Measurements from ENCODE around the gene AKR1E2.
A peak's percentile ranks its signal among the peaks of the same experiment; 100 is the strongest.

Gene AKR1E2

DNA sequence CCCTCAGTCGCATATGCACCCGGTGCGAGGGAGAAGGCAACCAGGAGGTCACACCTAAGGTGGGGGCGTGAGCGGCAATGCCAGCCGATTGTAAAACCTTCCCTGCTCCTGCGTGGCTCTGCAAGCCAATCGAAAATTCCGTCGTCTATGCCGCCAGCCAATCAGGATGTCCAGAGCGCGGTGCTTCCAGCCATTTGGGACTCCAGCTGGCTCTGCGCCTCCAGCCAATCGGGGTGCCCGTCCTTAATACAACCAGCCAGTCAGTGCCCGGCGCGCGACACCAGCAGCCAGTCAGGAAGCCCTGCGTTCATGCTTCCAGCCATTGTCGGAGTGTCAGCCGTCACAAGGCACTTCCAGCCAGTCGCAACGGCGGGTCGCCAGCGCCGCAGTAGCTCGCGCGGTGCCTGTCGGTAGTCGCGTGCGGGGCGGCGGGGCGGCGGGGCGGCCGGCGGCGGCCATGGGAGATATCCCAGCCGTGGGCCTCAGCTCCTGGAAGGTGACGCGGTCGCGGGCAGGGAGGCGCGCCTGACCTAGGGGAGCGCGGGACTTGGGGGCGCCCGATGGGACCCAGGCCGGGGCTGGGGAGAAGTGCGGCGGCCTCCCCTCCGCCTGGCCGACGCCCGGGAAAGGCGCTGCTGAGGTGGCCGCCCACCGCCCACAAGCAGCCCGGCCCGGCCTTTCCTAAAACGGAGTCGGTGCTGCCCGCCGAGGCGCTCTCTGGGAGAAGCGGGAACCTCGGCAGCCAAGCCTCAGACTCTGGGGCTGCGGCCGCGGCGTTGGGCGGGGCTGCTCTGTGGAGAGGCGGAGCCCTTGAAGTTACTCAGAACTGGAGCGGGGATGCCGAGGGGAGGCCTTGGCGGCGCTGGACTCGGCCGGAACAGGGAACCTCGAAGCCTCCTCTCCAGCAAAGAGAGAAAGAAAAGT is at the start of gene AKR1E2:
Gene AKR1E2, plus strand, starts transcription at position 340 of the 924 bp plus-strand sequence. Its CDS starts 118 bp downstream, at position 458.
- peaks cover 14% of the 10 kb centered on the region for H3K4me1 ChIP-seq (ENCODE audit: control insufficient read depth, insufficient read depth, low read length)
- H3K4me3 ChIP-seq (ENCODE audit: low read length in 2 of 2): peak within 1 kb of the TSS; percentile 40 to 67
- H3K27me3 ChIP-seq (ENCODE audit: control insufficient read depth in 1 of 2, insufficient read depth in 2 of 2, low read length in 2 of 2): no peaks in the 10 kb centered on the region
- no peaks in the 10 kb centered on the region for H3K36me3 ChIP-seq (ENCODE audit: control insufficient read depth in 2 of 2, insufficient read depth in 2 of 2, low read length in 2 of 2)
- H3K9ac ChIP-seq (ENCODE audit: low read length in 2 of 2): peak within 1 kb of the TSS; percentile 64 to 65
- H3K27ac ChIP-seq (ENCODE audit: low read length): peak within 1 kb of the TSS; percentile 65
- no peaks in the 10 kb centered on the region for H3K9me3 ChIP-seq (ENCODE audit: control insufficient read depth in 2 of 2, low read length in 2 of 2)

DNA sequence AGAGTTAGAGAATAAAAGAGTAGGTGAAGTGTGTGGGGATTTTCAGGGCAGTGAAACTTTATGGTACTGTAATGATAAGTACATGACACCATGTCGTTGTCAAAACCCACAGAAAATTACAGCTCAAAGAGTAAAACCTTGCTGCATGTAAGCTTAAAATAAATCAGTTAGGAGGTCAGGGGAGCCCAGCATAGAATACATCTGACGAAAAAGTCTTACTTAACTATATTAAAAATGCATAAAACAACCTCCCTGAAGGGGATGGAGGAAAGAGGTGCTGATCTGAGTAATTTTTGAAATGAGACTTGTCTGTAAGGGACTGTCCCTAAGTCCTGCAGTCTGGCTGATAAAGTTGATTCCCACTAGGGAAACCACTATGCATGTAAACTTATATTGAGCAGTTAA is 49.8 kb upstream of the AKR1E2 start:
- Histone ChIP-seq H3K9me3 (ENCODE audit: control insufficient read depth in 2 of 2, low read length in 2 of 2) (no peaks in the 10 kb centered on the region), H3K4me3 (ENCODE audit: low read length in 2 of 2) (no peak overlapping the region), H3K4me1 (ENCODE audit: control insufficient read depth, insufficient read depth, low read length) (no peaks in the 10 kb centered on the region), H3K27me3 (ENCODE audit: control insufficient read depth in 1 of 2, insufficient read depth in 2 of 2, low read length in 2 of 2) (no peaks in the 10 kb centered on the region), H3K9ac (ENCODE audit: low read length in 2 of 2) (no peak overlapping the region), H3K27ac (ENCODE audit: low read length) (no peak overlapping the region), H3K36me3 (ENCODE audit: control insufficient read depth in 2 of 2, insufficient read depth in 2 of 2, low read length in 2 of 2) (no peaks in the 10 kb centered on the region)

DNA sequence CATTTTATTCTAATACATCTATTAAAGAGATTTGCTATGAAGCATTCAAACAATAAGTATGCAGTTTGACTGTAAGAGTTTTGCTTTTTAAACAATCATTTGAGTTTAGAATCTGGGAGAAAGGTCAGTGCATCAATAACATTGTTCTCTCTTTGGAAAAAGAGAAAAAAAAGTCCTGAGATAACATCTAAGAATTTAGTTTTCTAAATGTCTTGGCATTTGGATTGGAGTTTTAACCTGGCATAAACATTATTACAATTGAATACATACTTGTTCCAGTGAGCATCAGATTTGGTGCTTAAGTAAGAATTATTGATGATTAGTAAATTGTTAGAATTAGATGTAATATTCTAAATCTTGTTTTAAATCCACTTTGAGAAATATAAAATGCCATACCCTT is 47.2 kb upstream of the AKR1E2 start:
- Histone ChIP-seq H3K9ac (ENCODE audit: low read length in 2 of 2) (no peak overlapping the region), H3K4me1 (ENCODE audit: control insufficient read depth, insufficient read depth, low read length) (no peaks in the 10 kb centered on the region), H3K4me3 (ENCODE audit: low read length in 2 of 2) (no peak overlapping the region), H3K27ac (ENCODE audit: low read length) (no peak overlapping the region), H3K36me3 (ENCODE audit: control insufficient read depth in 2 of 2, insufficient read depth in 2 of 2, low read length in 2 of 2) (no peaks in the 10 kb centered on the region), H3K27me3 (ENCODE audit: control insufficient read depth in 1 of 2, insufficient read depth in 2 of 2, low read length in 2 of 2) (no peaks in the 10 kb centered on the region), H3K9me3 (ENCODE audit: control insufficient read depth in 2 of 2, low read length in 2 of 2) (no peaks in the 10 kb centered on the region)

DNA sequence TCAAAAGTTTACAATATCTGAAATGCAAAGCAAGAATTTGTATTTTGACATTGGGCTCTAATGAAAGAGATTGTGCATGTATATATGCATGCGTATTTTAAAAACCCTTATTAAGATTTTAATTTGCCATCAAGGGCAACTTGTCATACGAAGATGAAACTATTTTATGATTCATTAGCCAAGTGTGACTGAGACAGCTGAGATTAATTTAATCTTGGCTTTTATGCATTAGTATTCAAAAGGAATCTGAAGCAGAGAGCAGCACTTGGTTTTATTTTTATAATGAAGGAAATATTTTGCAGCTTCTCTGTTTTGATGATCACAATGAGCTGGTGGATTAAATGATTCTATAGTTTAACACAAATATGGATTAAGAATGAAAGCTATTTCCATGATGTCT is 45.9 kb upstream of the AKR1E2 start:
- Histone ChIP-seq H3K4me3 (ENCODE audit: low read length in 2 of 2) (no peak overlapping the region), H3K27me3 (ENCODE audit: control insufficient read depth in 1 of 2, insufficient read depth in 2 of 2, low read length in 2 of 2) (no peaks in the 10 kb centered on the region), H3K27ac (ENCODE audit: low read length) (no peak overlapping the region)

DNA sequence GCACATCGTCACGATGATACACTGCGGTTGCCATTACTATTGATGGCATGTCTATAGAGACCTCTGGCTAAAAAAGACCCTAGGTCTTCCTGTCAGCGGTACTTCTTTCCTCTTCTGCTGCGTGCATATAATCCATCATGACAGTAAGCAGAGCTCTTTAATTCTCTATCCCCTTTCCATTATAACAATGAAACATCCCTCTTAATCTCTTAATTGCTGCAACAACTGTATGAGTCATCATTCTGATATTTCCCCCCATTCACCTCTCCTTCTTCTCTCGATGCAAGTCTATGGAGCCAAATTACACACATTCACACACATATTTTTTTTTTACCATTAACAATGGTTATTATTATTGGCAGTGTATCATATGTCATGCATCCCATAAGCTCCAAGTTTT is 45.2 kb upstream of the AKR1E2 start:
- Histone ChIP-seq H3K27ac (ENCODE audit: low read length) (no peak overlapping the region), H3K4me1 (ENCODE audit: control insufficient read depth, insufficient read depth, low read length) (no peaks in the 10 kb centered on the region), H3K9ac (ENCODE audit: low read length in 2 of 2) (no peak overlapping the region), H3K9me3 (ENCODE audit: control insufficient read depth in 2 of 2, low read length in 2 of 2) (no peaks in the 10 kb centered on the region), H3K36me3 (ENCODE audit: control insufficient read depth in 2 of 2, insufficient read depth in 2 of 2, low read length in 2 of 2) (no peaks in the 10 kb centered on the region), H3K4me3 (ENCODE audit: low read length in 2 of 2) (no peak overlapping the region), H3K27me3 (ENCODE audit: control insufficient read depth in 1 of 2, insufficient read depth in 2 of 2, low read length in 2 of 2) (no peaks in the 10 kb centered on the region)

More for the DNA sequence above, 45.9 kb upstream of the AKR1E2 start:
- Histone ChIP-seq H3K9ac (ENCODE audit: low read length in 2 of 2) (no peak overlapping the region), H3K9me3 (ENCODE audit: control insufficient read depth in 2 of 2, low read length in 2 of 2) (no peaks in the 10 kb centered on the region), H3K36me3 (ENCODE audit: control insufficient read depth in 2 of 2, insufficient read depth in 2 of 2, low read length in 2 of 2) (no peaks in the 10 kb centered on the region), H3K4me1 (ENCODE audit: control insufficient read depth, insufficient read depth, low read length) (no peaks in the 10 kb centered on the region)

DNA sequence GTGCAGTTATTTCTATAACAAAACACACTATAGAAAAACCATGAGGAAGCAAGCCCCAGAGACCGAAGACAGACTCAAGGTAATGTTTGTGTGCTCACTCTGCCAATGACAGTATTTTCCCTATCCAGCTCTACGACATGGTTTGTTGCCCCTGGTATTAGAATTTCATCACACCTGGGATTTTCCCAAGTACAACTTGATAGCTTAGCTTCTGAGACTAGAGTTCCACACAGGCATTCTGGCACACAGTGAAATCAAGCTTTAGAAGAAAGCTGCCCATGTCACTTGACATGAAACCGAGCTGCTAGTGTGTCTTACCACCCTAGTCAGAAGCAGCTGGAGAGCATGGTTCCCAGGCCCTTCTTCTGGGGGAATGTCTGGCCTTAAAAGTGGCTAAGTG is 44.1 kb upstream of the AKR1E2 start:
- H3K27me3 ChIP-seq (ENCODE audit: control insufficient read depth in 1 of 2, insufficient read depth in 2 of 2, low read length in 2 of 2): no peaks in the 10 kb centered on the region
- no peaks in the 10 kb centered on the region for H3K4me1 ChIP-seq (ENCODE audit: control insufficient read depth, insufficient read depth, low read length)
- H3K4me3 ChIP-seq (ENCODE audit: low read length in 2 of 2): no peak overlapping the region
- no peak overlapping the region for H3K27ac ChIP-seq (ENCODE audit: low read length)
- no peak overlapping the region for H3K9ac ChIP-seq (ENCODE audit: low read length in 2 of 2)
- H3K36me3 ChIP-seq (ENCODE audit: control insufficient read depth in 2 of 2, insufficient read depth in 2 of 2, low read length in 2 of 2): no peaks in the 10 kb centered on the region
- no peaks in the 10 kb centered on the region for H3K9me3 ChIP-seq (ENCODE audit: control insufficient read depth in 2 of 2, low read length in 2 of 2)

DNA sequence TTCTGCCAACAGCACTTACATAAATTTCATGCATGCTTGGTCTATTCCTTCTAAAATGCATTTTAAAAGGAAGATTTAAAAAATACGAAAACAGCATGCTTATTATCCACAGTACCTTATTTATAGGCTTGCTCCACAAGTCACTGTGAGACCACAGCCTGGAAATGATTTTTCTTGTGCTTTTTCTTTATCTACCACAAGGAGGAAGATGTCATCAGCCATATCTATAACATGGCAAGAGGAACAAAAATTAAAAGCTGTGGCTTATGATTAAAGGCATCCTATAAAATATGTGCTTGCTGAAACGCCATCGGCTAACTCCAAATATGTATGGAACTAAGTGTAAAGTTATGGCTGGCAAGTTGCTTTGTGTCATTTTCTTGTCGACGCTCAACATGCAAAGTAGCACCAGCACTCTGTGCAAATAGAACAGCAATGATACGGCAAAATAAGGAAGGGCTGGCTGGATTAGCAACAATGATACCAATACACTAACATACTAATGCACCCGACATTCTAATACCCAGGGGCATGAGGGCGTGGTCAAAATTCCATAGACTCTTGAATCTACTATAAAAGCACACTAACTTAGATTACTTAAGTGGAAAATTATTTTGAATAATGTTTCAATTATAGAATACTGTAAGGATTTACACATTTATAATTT is 41.2 kb upstream of the AKR1E2 start:
- Histone ChIP-seq H3K36me3 (ENCODE audit: control insufficient read depth in 2 of 2, insufficient read depth in 2 of 2, low read length in 2 of 2) (no peaks in the 10 kb centered on the region), H3K4me1 (ENCODE audit: control insufficient read depth, insufficient read depth, low read length) (no peaks in the 10 kb centered on the region), H3K27me3 (ENCODE audit: control insufficient read depth in 1 of 2, insufficient read depth in 2 of 2, low read length in 2 of 2) (no peaks in the 10 kb centered on the region), H3K9me3 (ENCODE audit: control insufficient read depth in 2 of 2, low read length in 2 of 2) (no peaks in the 10 kb centered on the region), H3K27ac (ENCODE audit: low read length) (no peak overlapping the region), H3K9ac (ENCODE audit: low read length in 2 of 2) (no peak overlapping the region), H3K4me3 (ENCODE audit: low read length in 2 of 2) (no peak overlapping the region)

DNA sequence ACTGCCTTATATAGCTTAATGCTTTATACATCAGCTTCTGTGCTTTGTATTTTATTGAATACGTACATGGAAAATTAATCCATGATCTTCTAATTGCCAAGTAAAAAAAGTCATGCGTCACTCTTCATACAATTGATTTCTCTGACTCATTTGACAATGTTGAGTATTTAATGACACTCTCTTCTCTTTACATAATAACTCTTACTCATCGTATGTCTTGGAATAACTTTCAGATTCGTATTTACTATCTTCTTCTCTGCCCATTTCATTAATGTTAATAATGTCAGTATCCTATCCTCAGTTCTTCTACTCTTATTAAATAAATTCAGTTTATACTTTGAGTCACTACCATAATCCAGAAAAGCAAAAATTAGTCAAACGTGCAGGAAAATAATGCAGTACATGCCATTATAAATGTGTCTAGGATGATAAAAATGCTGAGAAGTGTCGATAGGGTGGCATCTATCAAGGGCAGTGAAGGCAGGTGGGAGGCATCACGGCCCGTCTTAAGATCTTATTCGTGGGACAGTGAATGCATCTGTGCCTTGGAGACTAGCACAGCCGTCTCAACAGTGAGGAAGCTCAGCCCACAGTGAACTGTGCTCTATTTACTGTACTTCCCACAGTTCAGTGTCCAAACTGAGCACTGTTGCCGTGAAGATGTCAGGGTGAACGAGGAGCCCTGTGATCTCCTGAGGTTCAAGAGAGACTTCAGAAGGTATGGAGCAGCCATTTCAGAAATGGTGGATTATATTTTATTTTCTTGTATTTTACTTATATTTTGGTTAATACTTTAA is 39.8 kb upstream of the AKR1E2 start:
- Histone ChIP-seq H3K4me3 (ENCODE audit: low read length in 2 of 2) (no peak overlapping the region), H3K36me3 (ENCODE audit: control insufficient read depth in 2 of 2, insufficient read depth in 2 of 2, low read length in 2 of 2) (no peaks in the 10 kb centered on the region), H3K27ac (ENCODE audit: low read length) (no peak overlapping the region), H3K9ac (ENCODE audit: low read length in 2 of 2) (no peak overlapping the region), H3K4me1 (ENCODE audit: control insufficient read depth, insufficient read depth, low read length) (no peaks in the 10 kb centered on the region), H3K9me3 (ENCODE audit: control insufficient read depth in 2 of 2, low read length in 2 of 2) (no peaks in the 10 kb centered on the region), H3K27me3 (ENCODE audit: control insufficient read depth in 1 of 2, insufficient read depth in 2 of 2, low read length in 2 of 2) (no peaks in the 10 kb centered on the region)

DNA sequence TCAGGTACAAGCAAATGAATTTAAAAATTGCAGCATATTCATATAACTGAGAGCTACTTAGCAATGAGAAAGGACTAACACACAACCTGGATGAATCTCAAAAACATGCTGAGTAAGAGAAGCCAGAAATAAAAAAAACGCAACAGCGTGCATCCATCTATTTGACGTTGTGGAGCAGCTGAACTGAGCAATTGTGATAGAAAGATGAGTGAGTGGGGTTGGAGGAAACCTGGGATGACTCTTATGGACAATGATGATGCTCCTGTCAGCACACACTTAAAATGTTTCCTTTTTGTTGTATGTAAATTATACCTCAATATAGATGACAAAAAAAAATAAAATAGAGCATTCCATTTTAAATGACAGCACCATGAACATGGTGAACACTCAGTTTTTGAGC is 36.0 kb upstream of the AKR1E2 start:
- H3K36me3 ChIP-seq (ENCODE audit: control insufficient read depth in 2 of 2, insufficient read depth in 2 of 2, low read length in 2 of 2): no peaks in the 10 kb centered on the region
- no peak overlapping the region for H3K27ac ChIP-seq (ENCODE audit: low read length)
- no peaks in the 10 kb centered on the region for H3K9me3 ChIP-seq (ENCODE audit: control insufficient read depth in 2 of 2, low read length in 2 of 2)
- H3K9ac ChIP-seq (ENCODE audit: low read length in 2 of 2): no peak overlapping the region
- H3K4me3 ChIP-seq (ENCODE audit: low read length in 2 of 2): no peak overlapping the region
- no peaks in the 10 kb centered on the region for H3K27me3 ChIP-seq (ENCODE audit: control insufficient read depth in 1 of 2, insufficient read depth in 2 of 2, low read length in 2 of 2)
- no peaks in the 10 kb centered on the region for H3K4me1 ChIP-seq (ENCODE audit: control insufficient read depth, insufficient read depth, low read length)

DNA sequence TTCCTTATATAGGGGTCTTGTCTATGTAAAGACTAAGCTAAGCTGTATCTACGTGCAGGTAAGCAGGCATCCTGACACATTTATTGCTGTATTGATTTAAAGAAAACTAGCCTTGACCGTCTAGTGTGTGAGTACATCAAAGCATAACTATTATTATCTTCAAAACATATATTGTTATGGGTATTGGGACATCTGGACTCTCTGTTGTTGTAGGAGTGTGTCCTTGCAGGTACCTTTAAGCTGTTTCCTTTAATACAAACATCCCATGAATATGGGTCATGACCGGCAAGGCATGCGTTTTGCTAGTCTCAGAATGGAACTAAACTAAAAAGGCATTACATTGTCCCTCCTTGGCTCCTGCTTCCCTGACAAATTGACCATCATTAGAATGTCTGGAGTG is 35.1 kb upstream of the AKR1E2 start:
- Histone ChIP-seq H3K4me3 (ENCODE audit: low read length in 2 of 2) (no peak overlapping the region), H3K36me3 (ENCODE audit: control insufficient read depth in 2 of 2, insufficient read depth in 2 of 2, low read length in 2 of 2) (no peaks in the 10 kb centered on the region), H3K4me1 (ENCODE audit: control insufficient read depth, insufficient read depth, low read length) (no peaks in the 10 kb centered on the region), H3K27me3 (ENCODE audit: control insufficient read depth in 1 of 2, insufficient read depth in 2 of 2, low read length in 2 of 2) (no peaks in the 10 kb centered on the region), H3K9me3 (ENCODE audit: control insufficient read depth in 2 of 2, low read length in 2 of 2) (no peaks in the 10 kb centered on the region), H3K27ac (ENCODE audit: low read length) (no peak overlapping the region), H3K9ac (ENCODE audit: low read length in 2 of 2) (no peak overlapping the region)

All from stomach smooth muscle (tissue), 2 donors.